ENCODE measurements around the gene RAMAC.
A peak's percentile ranks its signal among the peaks of the same experiment; 100 is the strongest.
"Not testable (repeated sequence)": the region's sequence is repeated elsewhere in the genome, so short reads cannot be mapped to it uniquely, and the experiment has no call there.

Gene RAMAC

GRCh38 chr15:82985688-82986441, at the start of gene RAMAC:
Gene RAMAC (plus strand): TSS chr15:82986210. CDS start chr15:82989019, 2,809 bp downstream.
- DNase-seq, result peak; percentile 91 to 94

DNA sequence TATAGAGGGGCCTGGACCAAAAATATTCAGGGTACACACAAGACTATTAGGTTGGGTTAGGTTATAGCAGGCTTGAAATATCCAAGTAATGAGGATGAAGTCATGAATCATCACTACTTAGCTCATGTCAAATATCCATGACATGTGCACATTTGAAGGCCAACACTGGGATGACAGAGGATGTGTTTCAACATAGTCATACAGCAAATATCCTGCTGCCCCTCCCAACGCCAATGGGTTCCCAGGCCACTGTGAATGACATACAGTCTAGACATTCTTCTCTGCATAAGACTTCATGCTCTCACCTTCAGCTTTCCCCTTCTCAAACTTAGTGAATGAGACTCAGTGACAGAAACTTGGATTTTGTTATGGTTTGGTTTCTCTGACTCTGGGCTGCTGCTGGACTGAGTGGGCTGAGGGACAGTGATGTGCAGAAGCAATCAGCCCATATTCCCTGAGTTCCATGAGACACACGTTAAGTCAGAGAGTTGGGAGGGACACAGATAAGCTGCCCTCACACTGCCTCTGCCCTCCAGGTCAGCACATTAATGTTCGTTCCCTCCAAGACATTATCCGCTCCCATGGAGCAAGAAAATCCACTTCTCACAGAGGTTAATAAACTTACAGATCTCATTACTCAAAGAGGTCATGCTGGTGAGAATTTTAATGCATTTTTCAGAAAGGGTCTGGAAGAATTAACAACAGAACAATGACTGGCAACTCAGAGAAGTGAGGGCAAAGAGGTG, 48.9 kb upstream of the RAMAC start:
- no peak for DNase-seq

DNA sequence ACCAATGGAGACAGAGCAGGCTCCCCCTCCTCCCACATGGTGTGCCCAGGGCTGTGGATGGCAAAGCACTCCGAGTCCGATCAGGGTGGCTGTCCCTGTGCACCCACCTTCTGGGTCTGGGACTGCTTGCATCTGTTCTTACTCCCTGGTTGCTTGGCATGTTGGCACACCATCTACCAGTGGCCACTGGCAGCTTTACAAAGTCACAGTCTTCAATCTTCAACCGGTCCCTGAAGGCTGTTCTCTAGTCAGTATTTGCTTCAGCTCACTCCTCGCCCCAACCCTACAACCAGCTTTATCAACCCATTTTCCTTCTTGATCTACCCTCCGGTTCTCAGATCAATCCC, 48.3 kb upstream of the RAMAC start:
- no peak for DNase-seq

DNA sequence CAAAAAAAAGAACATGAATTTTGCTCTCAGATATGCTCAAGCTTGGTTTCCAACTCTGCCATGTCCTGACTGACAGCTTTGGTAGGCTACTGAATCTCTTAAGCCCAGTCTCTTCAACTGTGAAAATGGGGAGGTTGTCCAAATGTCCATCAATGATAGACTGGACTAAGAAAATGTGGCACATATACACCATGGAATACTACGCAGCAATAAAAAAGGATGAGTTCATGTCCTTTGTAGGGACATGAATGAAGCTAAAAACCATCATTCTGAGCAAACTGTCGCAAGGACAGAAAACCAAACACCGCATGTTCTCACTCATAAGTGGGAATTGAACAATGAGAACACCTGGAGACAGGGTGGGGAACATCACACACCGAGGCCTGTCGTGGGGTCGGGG, 46.3 kb upstream of the RAMAC start:
- DNase-seq, result not testable (repeated sequence)

DNA sequence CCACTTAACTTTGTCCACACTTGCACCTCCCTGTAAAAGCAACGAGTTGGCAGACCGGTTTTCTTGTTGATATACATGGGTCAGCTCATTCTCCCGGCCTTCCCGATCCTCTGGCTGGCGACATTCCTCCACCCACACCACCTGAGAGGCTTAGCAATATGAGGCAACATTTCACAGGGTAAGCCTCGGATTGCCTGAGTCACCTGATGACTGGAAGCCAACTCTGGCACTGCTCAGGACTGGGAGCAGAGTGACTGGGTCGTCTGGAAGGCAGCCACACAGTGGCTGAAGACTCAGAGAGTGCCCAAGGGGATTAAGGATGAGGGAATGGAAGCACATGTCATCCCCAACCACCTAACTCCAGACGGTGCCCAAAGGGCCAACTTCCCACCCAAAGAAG, 43.3 kb upstream of the RAMAC start:
- DNase-seq, result no peak

DNA sequence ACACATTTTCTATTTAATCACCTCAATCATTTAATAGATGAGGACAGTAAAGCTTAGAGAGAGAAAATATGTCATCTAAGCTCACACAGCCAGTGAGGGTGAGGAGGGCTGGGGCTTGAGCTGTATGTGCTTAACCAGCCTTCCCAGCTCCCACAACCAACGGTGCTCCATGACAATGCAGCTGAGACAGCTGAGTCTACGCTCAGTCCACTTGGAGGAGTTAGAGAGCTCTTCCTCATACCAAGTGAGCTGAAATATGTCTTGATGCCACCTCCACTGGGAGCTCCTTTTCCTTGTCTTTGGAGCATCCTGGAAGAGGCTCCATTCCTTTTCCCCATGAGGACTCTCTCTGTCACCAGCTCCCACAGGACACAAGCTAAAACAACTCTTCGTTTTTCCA, 42.8 kb upstream of the RAMAC start:
- no peak for DNase-seq

GRCh38 chr15:82944056-82944455, 42.0 kb upstream of the RAMAC start:
- DNase-seq, result no peak

GRCh38 chr15:82944821-82945220, 41.2 kb upstream of the RAMAC start:
- no peak for DNase-seq

DNA sequence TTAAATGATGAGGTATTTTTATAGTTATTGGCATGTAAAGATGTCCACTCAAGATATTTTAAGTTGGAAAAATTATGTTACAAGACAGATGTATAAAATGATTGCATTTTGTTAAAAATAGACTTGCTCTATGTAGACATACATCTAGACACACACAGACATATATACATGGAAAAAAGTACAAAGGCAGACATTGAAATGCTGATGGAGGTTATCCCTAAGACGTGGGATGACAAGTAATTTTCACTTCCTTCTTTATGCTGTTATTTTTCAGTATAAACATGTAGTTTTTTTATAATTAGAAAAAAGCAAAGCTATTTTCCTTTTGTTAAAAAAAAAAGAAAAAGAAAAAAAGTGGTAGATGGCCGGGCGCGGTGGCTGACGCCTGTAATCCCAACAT, 40.7 kb upstream of the RAMAC start:
- no peak for DNase-seq

DNA sequence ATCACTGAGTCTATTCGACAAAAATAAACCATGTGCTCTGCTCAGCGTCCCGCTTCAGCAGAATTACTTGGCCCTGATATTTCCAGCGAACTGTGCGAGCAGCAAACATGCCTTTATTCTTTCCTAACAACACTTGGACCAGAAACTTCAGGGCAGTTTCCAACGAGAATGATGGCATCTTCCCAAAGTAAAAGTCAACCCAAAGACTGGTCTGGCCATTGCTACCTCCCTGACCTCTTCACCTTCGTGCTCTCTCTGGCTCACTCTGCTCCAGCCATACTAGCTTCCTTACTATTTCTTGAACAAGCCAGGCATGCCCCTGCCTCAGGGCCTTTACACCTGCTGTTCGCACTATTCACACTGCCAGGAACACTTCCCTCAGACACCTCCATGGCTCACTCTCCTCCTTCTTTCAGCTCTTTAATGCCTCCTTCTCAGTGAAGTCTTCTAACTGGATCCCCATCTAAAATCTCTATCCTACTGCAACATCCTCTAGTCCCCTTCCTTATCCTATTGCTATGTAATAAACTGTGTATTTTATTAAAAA, 39.8 kb upstream of the RAMAC start:
- no peak for DNase-seq

GRCh38 chr15:82950295-82950694, 35.7 kb upstream of the RAMAC start:
- no peak for DNase-seq

GRCh38 chr15:82950746-82951370, 35.2 kb upstream of the RAMAC start:
- DNase-seq, result no peak

DNA sequence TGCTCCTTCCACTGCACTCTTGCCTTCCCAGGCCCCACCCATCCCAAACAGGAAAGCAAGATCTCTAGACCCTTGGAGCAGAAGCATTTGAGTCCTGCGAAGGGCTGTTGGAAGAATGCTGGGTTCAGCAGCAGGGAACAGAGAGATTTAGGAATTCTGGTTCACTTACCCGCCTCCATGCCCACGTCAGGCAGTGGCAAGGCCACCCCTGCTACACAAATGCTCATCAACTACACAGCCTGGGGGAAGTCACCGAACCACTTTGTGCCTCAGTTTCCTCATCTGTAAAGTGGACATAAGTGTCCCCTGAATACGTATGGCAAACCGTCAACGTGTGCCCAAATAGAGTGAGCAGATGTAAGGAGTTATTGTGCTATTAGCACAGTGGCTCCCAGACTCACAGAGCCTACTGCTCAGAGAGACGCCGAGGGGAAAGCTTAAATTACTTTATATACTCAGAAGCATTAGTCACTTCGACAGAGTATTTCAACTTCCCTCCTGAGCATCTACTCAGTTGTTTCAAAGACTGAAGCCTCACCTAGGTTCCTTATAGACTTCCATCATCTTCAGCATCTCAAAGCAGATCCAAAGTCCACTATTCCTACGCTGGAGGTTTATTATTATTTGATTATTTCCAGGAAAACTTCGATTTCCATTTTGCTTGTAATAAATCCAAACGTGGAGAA, 34.4 kb upstream of the RAMAC start:
- DNase-seq, result no peak

DNA sequence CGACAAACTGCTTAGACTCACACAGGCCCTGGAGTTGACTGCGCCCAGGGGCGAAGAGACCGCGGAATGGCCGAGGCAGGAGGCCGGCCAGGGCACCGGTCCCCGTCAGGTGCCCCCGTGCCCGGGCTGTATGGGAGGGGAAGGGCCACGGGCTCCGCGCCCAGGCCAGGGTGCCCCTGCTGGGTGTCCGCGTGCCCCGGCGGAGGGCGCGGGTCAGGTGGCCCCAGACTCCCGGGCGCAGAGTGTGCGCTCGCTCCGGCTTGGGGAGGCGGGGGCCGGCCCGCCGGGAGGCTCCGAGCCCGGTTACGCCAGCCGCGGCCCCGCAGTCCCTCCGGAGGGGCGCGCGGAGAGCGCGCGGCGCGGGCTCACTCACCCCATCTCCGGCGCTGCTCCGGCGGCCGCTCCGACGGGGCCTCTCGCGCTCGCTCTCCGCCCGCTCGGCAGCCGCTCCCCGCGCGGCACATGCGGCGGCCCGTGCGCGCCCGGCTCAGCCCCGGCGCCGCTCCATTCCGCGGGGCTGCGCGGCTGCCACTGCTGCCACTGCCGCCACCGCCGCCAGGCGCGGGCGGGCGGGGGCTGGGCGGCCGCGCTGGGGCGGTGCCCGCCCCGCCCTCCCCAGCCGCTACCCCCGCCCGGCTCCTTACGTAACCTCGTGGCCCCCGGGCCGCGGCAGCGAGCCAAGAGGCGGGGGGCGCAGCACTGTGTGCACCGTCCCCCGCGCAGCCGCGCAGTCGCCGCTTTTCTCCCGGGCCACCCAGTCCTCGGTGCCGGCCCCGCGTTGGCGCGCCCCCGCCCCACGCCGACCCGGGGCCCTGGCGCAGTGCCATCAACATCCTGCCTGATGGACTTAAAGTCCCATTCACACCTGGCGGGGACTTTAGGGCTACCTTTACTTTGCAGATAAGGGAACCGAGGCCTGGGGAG, 33.6 kb upstream of the RAMAC start, which contains the start of gene HOMER2:
Gene HOMER2 (minus strand): TSS at position 563 of the 924 bp plus-strand sequence. CDS start 185 bp downstream, at position 378.
- peak in 1 of 2 donors; percentile 3 for DNase-seq

DNA sequence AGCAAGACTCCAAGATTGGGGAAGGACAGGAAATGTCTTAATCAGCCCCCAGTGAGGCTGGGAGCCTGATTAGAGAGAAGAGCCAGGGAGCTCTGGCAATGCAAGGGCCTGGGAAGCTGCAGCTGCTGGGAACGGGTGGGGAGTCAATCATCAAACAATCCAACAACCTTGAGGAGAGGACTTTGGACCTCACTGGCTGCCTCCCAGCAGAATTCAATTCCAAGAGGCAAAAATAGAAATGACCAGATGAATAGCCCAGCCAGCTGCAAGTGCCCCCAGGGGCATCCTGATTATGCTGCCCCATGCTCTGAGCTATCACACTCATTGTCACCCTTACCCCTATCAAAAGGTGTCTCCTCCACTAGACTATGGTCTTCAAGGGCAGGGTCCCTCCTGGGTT, 27.4 kb upstream of the RAMAC start:
- DNase-seq, result no peak

DNA sequence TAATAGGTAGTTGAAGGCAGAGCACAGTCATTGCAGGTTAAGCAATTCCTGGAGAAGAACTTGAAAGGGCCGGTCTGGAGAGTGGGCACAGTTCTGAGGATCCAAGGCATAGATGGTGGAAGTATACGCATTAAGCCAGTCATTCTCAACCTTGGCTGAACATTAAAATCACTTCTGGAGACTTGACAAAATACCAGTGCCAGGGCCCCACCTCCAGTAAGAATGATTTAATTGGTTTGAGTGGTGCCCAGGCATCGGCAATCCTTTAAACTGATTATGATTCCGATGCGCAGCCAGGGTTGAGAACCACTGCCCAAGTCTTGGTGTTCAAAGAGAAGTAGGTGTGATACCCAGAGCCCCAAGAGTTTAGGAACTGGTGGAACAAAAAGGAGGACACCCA, 26.6 kb upstream of the RAMAC start:
- no peak for DNase-seq

GRCh38 chr15:82960766-82961165, 25.2 kb upstream of the RAMAC start:
- DNase-seq, result no peak

- no peak for DNase-seq
These were observed 22.3 kb upstream of the RAMAC start for GRCh38 chr15:82963471-82964341.

DNA sequence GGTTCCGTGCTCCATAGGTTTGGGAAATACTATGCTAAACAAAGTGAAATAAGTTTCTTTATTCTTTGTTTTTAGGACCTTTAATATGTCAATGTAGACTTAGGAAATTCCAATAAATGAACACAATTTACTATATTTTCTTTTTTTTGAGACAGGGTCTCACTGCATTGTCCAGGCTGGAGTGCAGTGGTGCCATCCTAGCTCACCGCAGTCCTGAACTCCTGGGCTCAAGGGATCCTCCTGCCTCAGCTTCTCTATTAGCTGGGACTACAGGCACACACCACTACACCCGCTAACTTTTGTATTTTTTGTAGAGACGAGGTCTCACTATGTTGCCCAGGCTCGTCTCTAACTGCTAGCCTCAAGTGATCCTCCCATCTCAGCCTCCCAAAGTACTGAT, 21.1 kb upstream of the RAMAC start:
- DNase-seq, result no peak

DNA sequence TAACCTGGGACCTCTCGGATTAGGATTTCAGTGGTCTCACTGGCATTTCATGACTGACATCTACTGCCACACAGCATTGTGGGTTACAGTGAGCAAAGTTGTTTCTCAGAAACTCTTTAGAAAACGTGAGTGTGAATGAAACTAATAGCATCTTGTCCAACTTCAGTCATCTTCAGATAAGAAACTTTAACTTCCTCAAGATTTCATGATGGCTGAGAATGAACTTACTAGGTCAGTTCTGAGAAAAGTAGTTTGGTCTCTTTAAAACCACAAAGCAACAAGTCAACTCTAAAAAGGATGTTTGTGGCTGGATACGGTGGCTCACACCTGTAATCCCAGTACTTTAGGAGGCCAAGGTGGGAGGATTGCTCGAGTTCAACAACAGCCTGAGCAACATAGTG, 19.3 kb upstream of the RAMAC start:
- DNase-seq, result no peak

DNA sequence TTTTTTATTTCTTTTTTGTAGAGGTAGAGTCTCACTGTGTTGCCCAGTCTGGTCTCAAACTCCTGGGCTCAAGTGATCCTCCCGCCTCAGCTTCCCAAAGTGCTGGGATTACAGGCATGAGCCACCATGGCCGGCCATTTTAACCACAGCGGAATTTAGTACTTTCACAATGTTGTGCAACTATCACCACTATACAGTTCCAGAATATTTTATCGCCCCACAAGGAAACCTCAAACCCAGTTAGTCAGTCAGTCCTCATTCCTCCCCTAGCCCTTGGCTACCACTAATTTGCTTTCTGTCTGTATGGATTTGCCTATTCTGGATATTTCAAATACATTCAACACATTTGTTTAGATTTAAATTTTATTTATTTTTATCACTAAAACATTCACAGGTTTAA, 17.9 kb upstream of the RAMAC start:
- DNase-seq, result no peak

Data from activated CD4-positive, alpha-beta T cell treated with anti-CD3 and anti-CD28 coated beads for 4 hours (primary cell).